GM18909 (cell line): ENCODE measurements around the gene KCNH1.

Source experiments
- ATAC-seq: cut with Tn5 transposase; IDR thresholded peaks from one replicate; pipeline ENCODE4 v1.9.1; 2021; ENCODE audit warnings: mild to moderate bottlenecking; ENCODE audit not compliant: unreplicated experiment, poor library complexity

KCNH1 gene

DNA sequence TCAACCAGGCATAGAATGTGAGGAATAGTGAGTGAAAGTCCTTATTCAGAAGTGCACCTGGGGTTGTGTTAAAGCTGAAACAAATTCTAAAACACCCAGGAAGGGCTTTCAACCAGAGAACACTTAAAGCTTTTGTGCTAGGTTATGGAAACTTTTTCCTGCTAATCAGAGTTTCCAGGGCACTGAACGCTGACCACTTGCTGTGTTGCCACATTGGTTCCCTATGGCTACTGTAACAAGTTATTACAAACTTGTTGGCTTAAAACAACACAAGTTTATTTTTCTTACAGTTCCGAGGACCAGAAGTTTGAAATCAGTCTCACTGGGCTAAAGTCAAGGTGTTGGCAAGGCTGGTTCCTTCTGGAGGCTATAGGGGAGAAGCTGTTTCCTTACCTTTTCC is 504.7 kb downstream of the KCNH1 start:
- no peak for ATAC-seq

DNA sequence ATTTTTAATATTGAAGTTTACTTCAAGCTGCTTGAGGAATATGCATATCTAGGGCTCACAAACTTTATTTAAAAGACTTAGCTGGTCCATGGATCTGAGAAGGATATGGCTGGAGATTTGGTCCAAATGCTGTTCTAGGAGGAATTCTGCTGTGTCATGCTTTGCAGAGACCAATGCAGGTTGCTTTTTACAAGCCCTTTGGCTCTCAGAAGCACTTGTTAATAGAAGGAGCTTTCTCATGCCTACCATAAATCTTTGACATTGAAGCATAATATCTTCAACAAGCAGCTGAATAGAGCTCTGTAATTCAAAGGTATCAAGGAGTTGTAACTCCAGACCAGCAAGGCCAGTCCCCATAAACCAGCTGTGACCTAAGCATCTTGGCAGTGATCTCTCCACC is 506.2 kb downstream of the KCNH1 start:
- no peak for ATAC-seq
